GM06990 (cell line): ENCODE data around the gene TM4SF1.

Experiments
- DNase-seq: peaks from one replicate; pipeline ENCODE4 v3.0.0-alpha.2; 2011; ENCODE audit not compliant: insufficient read length; ENCODE audit errors: extremely low read depth
- H3K27me3 ChIP-seq: replicated peaks from 2 replicates; pipeline ENCODE4 v1.6.0; 2011; ENCODE audit warnings: low read length; ENCODE audit not compliant: control insufficient read depth, insufficient read depth
- H3K36me3 ChIP-seq: 2 replicates; pipeline ENCODE4 v1.5.1; 2011; ENCODE audit warnings: low read length; ENCODE audit not compliant: control insufficient read depth, insufficient read depth
- H3K4me3 ChIP-seq: replicated peaks from 2 replicates; pipeline ENCODE4 v1.5.1; 2011; ENCODE audit warnings: low read depth, mild to moderate bottlenecking, control low read depth, low read length
- TF ChIP-seq, protein P1 (sequence below): IDR thresholded peaks from 2 replicates; pipeline ENCODE4 v1.5.1; 2011; ENCODE audit warnings: low read length, control low read depth, mild to moderate bottlenecking, inconsistent platforms; ENCODE audit not compliant: insufficient read depth, poor library complexity, severe bottlenecking

TM4SF1 gene

DNA sequence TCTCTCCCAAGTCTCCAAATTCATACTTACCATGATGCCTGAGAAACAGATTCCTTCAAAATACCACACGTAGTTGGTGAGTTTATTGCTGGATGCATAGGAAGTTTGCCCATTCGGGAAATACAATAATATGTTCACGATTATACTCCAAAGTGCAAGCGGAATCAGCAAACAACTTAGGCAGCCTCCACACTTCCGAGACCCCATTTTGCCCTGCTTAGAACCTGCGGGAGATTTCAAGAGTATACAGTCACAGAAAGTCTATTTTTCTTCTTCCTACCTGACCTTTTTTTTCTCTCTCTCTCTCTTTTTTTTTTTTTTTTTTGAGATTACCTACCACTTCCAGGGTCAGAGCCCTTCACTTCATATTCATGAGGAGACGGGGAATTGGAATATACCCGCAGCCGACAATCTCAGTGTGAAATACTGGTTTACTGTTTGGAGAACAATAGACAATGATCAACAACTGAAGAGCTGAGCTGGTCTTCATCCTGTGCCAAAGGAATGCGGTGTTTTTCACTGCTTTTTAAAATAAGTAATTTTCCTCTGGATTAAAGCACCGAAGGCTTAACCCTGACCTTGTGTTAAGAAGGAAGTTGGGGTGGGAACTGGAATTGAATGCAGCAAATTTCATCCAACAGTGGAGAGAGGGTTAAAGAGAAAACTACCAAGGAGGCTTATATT lies 44.1 kb downstream of the TM4SF1 start, which contains the start of gene TM4SF18:
TM4SF18 (minus strand) TSS at position 461 of the 684 bp plus-strand sequence; CDS start at position 207, 254 bp downstream.
- TF ChIP-seq, protein P1, sequence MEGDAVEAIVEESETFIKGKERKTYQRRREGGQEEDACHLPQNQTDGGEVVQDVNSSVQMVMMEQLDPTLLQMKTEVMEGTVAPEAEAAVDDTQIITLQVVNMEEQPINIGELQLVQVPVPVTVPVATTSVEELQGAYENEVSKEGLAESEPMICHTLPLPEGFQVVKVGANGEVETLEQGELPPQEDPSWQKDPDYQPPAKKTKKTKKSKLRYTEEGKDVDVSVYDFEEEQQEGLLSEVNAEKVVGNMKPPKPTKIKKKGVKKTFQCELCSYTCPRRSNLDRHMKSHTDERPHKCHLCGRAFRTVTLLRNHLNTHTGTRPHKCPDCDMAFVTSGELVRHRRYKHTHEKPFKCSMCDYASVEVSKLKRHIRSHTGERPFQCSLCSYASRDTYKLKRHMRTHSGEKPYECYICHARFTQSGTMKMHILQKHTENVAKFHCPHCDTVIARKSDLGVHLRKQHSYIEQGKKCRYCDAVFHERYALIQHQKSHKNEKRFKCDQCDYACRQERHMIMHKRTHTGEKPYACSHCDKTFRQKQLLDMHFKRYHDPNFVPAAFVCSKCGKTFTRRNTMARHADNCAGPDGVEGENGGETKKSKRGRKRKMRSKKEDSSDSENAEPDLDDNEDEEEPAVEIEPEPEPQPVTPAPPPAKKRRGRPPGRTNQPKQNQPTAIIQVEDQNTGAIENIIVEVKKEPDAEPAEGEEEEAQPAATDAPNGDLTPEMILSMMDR, result no peak
- no peak for DNase-seq
- Histone ChIP-seq H3K4me3 (no peak within 1 kb of the TSS), H3K27me3 (no peaks in the 10 kb centered on the region; the same call in 1 of the 2 replicates), H3K36me3 (no peaks in the 10 kb centered on the region)

DNA sequence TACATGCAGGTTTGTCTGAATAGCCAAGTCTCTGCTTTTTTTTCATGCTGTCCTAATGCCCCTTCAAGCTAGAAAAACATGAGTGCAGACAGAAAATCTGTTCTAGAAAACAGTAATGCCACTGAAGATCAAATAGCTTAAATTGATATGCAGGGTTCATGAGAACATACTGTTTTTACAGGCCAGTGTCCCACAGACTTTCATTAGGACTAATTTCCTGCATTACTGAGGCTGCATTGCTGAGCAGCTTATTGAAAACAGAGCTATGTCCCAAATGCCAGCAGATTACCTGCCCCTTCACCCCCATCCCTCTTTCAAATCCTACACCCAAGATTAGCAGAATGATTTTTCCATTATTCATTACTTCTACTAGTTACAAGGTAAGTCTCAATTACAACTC lies 44.7 kb downstream of the TM4SF1 start:
- Histone ChIP-seq H3K4me3 (no peak overlapping the region), H3K27me3 (no peaks in the 10 kb centered on the region; the same call in 1 of the 2 replicates), H3K36me3 (no peaks in the 10 kb centered on the region)
- TF ChIP-seq, protein P1, result no peak
- DNase-seq, result no peak

DNA sequence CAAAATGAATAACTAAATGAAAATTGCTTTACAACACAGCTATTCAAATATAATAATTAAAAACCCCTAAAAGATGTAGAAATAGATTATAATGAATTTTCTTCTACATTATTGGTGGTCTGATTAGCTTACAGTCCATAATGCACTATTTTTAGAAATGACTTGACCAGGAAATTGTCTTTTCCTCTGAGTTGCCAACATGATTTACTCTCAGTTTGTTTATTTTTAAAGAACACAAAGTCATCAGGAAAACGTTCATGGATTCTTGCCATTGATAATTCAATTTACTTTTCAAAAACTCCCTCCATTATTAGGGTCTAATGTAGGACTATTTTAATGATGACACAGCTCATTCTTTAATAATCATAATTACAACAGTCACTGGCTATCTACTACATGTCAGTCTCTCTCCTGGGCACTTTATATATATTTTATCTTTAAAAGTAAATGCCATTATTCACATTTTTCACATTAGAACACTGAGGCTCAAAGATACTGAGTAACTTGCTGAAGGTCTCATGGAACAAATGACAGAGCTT lies 45.2 kb downstream of the TM4SF1 start:
- no peak for DNase-seq
- Histone ChIP-seq H3K27me3 (no peaks in the 10 kb centered on the region; the same call in 1 of the 2 replicates), H3K4me3 (no peak overlapping the region), H3K36me3 (no peaks in the 10 kb centered on the region)
- TF ChIP-seq, protein P1, result no peak

DNA sequence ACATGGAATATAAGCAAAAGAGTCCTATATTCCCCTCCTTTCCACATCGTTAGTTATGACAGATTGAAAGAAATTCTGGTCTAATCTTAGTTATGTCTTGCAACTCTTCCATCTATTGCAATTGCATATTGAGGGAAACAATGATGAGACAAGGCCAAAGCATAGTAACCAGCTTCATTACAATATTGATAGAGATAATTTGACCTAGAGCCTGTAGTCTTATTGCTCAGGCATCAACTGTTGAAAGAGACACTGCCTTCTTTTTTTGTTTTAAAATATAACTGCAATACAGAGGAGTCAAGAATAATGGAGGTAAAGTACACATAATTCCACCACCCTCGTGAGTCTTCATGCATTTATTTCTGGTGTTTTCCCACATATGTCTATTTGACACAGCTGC lies 46.1 kb downstream of the TM4SF1 start:
- no peaks in the 10 kb centered on the region for H3K36me3 ChIP-seq
- DNase-seq, result no peak
- H3K27me3 ChIP-seq, result no peaks in the 10 kb centered on the region; the same call in 1 of the 2 replicates
- TF ChIP-seq, protein P1, result no peak
- H3K4me3 ChIP-seq, result no peak overlapping the region

DNA sequence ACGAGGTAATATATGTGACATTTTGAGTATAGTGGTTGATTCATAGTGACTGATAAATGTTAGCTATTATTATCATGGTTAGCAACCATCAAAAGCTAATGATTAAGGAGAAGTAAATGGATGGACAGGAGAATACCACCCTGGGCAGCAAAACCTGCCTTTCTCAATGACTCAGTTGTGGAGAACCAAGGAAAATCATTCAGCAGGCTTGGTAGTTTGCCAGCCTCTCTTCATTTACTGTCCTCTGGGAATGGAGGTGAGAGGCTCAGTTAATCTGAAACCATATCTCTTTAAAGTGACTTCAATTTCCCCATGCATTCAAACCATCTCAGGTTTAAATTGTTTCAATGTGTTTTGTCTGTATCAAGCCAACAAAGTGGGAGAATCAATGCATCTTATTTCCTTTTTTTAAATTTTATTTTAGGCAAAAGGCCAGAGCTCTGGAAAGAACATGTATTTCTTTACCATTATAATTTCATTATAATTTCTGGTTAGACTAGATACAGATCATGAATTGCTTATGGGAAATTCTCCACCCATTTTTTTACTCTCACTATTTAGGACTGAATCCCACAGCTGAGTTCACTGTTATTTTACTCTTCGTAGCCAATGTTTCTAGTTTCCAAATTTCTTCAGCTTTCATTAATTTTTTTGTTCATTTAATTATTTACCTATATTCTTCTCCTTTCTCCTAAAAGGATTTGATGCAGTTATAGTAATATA lies 46.7 kb downstream of the TM4SF1 start:
- H3K36me3 ChIP-seq, result no peaks in the 10 kb centered on the region
- H3K4me3 ChIP-seq, result no peak overlapping the region
- TF ChIP-seq, protein P1, result no peak
- H3K27me3 ChIP-seq, result no peaks in the 10 kb centered on the region
- no peak for DNase-seq
